Measurements from ENCODE around the gene MUTYH. TPM values are rescaled to one million over a fixed set of nuclear protein-coding genes. Genes with fewer than 3 reads are reported as not detected.
A peak's percentile ranks its signal among the peaks of the same experiment; 100 is the strongest.

MUTYH gene
- total and polyA plus RNA-seq, 5 donors from 2014 or later: 11.3 to 75.2 (median 22.3) TPM

GRCh38 chr1:45327644-45328515 lies 12.4 kb downstream of the MUTYH start:
- ATAC-seq (ENCODE audit: low read depth in 2 of 2) (no peak), DNase-seq (peak in 1 of 3 donors; percentile 20)
- Histone ChIP-seq H3K27me3 (ENCODE audit: control insufficient read depth, insufficient read depth, low read length) (no peaks in the 10 kb centered on the region), H3K4me1 (ENCODE audit: control insufficient read depth, insufficient read depth, low read length, poor library complexity, severe bottlenecking) (peaks cover 15% of the 10 kb centered on the region), H3K9me3 (ENCODE audit: control insufficient read depth in 2 of 2, low read length in 2 of 2) (no peaks in the 10 kb centered on the region), H3K27ac (ENCODE audit: insufficient read depth, low read length, poor library complexity, severe bottlenecking) (no peak overlapping the region), H3K36me3 (ENCODE audit: control insufficient read depth, insufficient read depth, low read length) (peaks cover 13% of the 10 kb centered on the region), H3K4me3 (ENCODE audit: low read depth, low read length) (no peak overlapping the region)
- Mint-ChIP-seq H3K9me3 (peaks cover 0 to under 1% (median 0%) of the 10 kb centered on the region in 7 donors), H3K4me1 (peaks cover 0 to 16% (median 2%) of the 10 kb centered on the region in 4 donors), H3K36me3 (peaks cover 4% of the 10 kb centered on the region), H3K27me3 (peaks cover 6% of the 10 kb centered on the region), H3K27ac (no peak overlapping the region), H3K4me3 (peak overlapping the region; percentile 36 to 81 (median 76))

GRCh38 chr1:45326627-45327623 lies 13.3 kb downstream of the MUTYH start, which contains the start of gene HPDL:
Gene HPDL, plus strand, starts transcription at chr1:45326895. Its CDS starts 254 bp downstream, at chr1:45327149.
- H3K27ac Mint-ChIP-seq: peak within 1 kb of the TSS in 2 of 3 donors; percentile 41 to 65
- H3K4me1 Mint-ChIP-seq: peaks cover 0 to 16% (median 2%) of the 10 kb centered on the region in 4 donors
- peaks cover 6% of the 10 kb centered on the region for H3K27me3 Mint-ChIP-seq
- H3K36me3 Mint-ChIP-seq: peaks cover 4% of the 10 kb centered on the region
- H3K9me3 Mint-ChIP-seq: peaks cover 0 to 2% (median 0%) of the 10 kb centered on the region in 7 donors
- Histone ChIP-seq H3K4me3 (ENCODE audit: low read depth, low read length) (peak within 1 kb of the TSS; percentile 47), H3K27me3 (ENCODE audit: control insufficient read depth, insufficient read depth, low read length) (no peaks in the 10 kb centered on the region), H3K4me1 (ENCODE audit: control insufficient read depth, insufficient read depth, low read length, poor library complexity, severe bottlenecking) (peaks cover 15% of the 10 kb centered on the region), H3K27ac (ENCODE audit: insufficient read depth, low read length, poor library complexity, severe bottlenecking) (no peak within 1 kb of the TSS), H3K9me3 (ENCODE audit: control insufficient read depth in 2 of 2, low read length in 2 of 2) (no peaks in the 10 kb centered on the region), H3K36me3 (ENCODE audit: control insufficient read depth, insufficient read depth, low read length) (peaks cover 12% of the 10 kb centered on the region)
- peak; percentile 56 to 75 for ATAC-seq (ENCODE audit: low read depth in 2 of 2)
- peak within 1 kb of the TSS; percentile 75 to 85 (median 80) for H3K4me3 Mint-ChIP-seq
- peak; percentile 33 to 73 (median 36) for DNase-seq

- Histone ChIP-seq H3K36me3 (ENCODE audit: control insufficient read depth, insufficient read depth, low read length) (peaks cover 6% of the 10 kb centered on the region), H3K4me1 (ENCODE audit: control insufficient read depth, insufficient read depth, low read length, poor library complexity, severe bottlenecking) (peaks cover 15% of the 10 kb centered on the region), H3K27me3 (ENCODE audit: control insufficient read depth, insufficient read depth, low read length) (no peaks in the 10 kb centered on the region), H3K9me3 (ENCODE audit: control insufficient read depth in 2 of 2, low read length in 2 of 2) (no peaks in the 10 kb centered on the region), H3K4me3 (ENCODE audit: low read depth, low read length) (peak overlapping the region; percentile 47), H3K27ac (ENCODE audit: insufficient read depth, low read length, poor library complexity, severe bottlenecking) (no peak overlapping the region)
- H3K27me3 Mint-ChIP-seq: peaks cover 6% of the 10 kb centered on the region
- DNase-seq: no peak
- peaks cover 0 to 2% (median 0%) of the 10 kb centered on the region in 7 donors for H3K9me3 Mint-ChIP-seq
- peak overlapping the region; percentile 65 to 85 (median 80) for H3K4me3 Mint-ChIP-seq
- H3K27ac Mint-ChIP-seq: no peak overlapping the region
- no peak for ATAC-seq (ENCODE audit: low read depth in 2 of 2)
- peaks cover 0 to 16% (median 2%) of the 10 kb centered on the region in 4 donors for H3K4me1 Mint-ChIP-seq
- peaks cover 4% of the 10 kb centered on the region for H3K36me3 Mint-ChIP-seq
Observed at GRCh38 chr1:45325851-45326506, 14.3 kb downstream of the MUTYH start.

- no peak for ATAC-seq (ENCODE audit: low read depth in 2 of 2)
Observed at GRCh38 chr1:45322486-45323040, 17.7 kb downstream of the MUTYH start.

GRCh38 chr1:45321444-45321843 lies 18.8 kb downstream of the MUTYH start:
- DNase-seq (no peak), ATAC-seq (ENCODE audit: low read depth in 2 of 2) (no peak)
- H3K9me3 Mint-ChIP-seq: peaks cover 0 to 2% (median 0%) of the 10 kb centered on the region in 7 donors
- H3K36me3 Mint-ChIP-seq: no peaks in the 10 kb centered on the region
- Histone ChIP-seq H3K4me1 (ENCODE audit: control insufficient read depth, insufficient read depth, low read length, poor library complexity, severe bottlenecking) (peaks cover under 1% of the 10 kb centered on the region), H3K4me3 (ENCODE audit: low read depth, low read length) (no peak overlapping the region), H3K36me3 (ENCODE audit: control insufficient read depth, insufficient read depth, low read length) (no peaks in the 10 kb centered on the region), H3K9me3 (ENCODE audit: control insufficient read depth in 2 of 2, low read length in 2 of 2) (no peaks in the 10 kb centered on the region), H3K27me3 (ENCODE audit: control insufficient read depth, insufficient read depth, low read length) (peaks cover 1% of the 10 kb centered on the region), H3K27ac (ENCODE audit: insufficient read depth, low read length, poor library complexity, severe bottlenecking) (no peak overlapping the region)
- no peak overlapping the region for H3K27ac Mint-ChIP-seq
- H3K4me1 Mint-ChIP-seq: peaks cover 0 to 2% (median 0%) of the 10 kb centered on the region in 4 donors
- H3K4me3 Mint-ChIP-seq: no peak overlapping the region
- H3K27me3 Mint-ChIP-seq: peaks cover 6% of the 10 kb centered on the region

More at GRCh38 chr1:45322486-45323040, 17.7 kb downstream of the MUTYH start:
- H3K27me3 Mint-ChIP-seq: peaks cover 6% of the 10 kb centered on the region
- DNase-seq: no peak
- Histone ChIP-seq H3K27ac (ENCODE audit: insufficient read depth, low read length, poor library complexity, severe bottlenecking) (no peak overlapping the region), H3K4me3 (ENCODE audit: low read depth, low read length) (no peak overlapping the region), H3K27me3 (ENCODE audit: control insufficient read depth, insufficient read depth, low read length) (no peaks in the 10 kb centered on the region), H3K9me3 (ENCODE audit: control insufficient read depth in 2 of 2, low read length in 2 of 2) (no peaks in the 10 kb centered on the region), H3K36me3 (ENCODE audit: control insufficient read depth, insufficient read depth, low read length) (no peaks in the 10 kb centered on the region), H3K4me1 (ENCODE audit: control insufficient read depth, insufficient read depth, low read length, poor library complexity, severe bottlenecking) (peaks cover 11% of the 10 kb centered on the region)
- H3K27ac Mint-ChIP-seq: no peak overlapping the region
- H3K36me3 Mint-ChIP-seq: no peaks in the 10 kb centered on the region
- H3K9me3 Mint-ChIP-seq: peaks cover 0 to 2% (median 0%) of the 10 kb centered on the region in 7 donors
- H3K4me3 Mint-ChIP-seq: no peak overlapping the region
- peaks cover 0 to 7% (median 0%) of the 10 kb centered on the region in 4 donors for H3K4me1 Mint-ChIP-seq

GRCh38 chr1:45319761-45320160 lies 20.5 kb downstream of the MUTYH start:
- Mint-ChIP-seq H3K9me3 (peaks cover 0 to 2% (median 0%) of the 10 kb centered on the region in 7 donors), H3K36me3 (no peaks in the 10 kb centered on the region), H3K4me1 (no peaks in the 10 kb centered on the region), H3K27ac (no peak overlapping the region), H3K27me3 (no peaks in the 10 kb centered on the region), H3K4me3 (no peak overlapping the region)
- Histone ChIP-seq H3K9me3 (ENCODE audit: control insufficient read depth in 2 of 2, low read length in 2 of 2) (no peaks in the 10 kb centered on the region), H3K36me3 (ENCODE audit: control insufficient read depth, insufficient read depth, low read length) (no peaks in the 10 kb centered on the region), H3K4me1 (ENCODE audit: control insufficient read depth, insufficient read depth, low read length, poor library complexity, severe bottlenecking) (no peaks in the 10 kb centered on the region), H3K4me3 (ENCODE audit: low read depth, low read length) (no peak overlapping the region), H3K27ac (ENCODE audit: insufficient read depth, low read length, poor library complexity, severe bottlenecking) (no peak overlapping the region), H3K27me3 (ENCODE audit: control insufficient read depth, insufficient read depth, low read length) (peaks cover 1% of the 10 kb centered on the region)
- ATAC-seq (ENCODE audit: low read depth in 2 of 2) (no peak), DNase-seq (no peak)

GRCh38 chr1:45317166-45317565 lies 23.1 kb downstream of the MUTYH start:
- no peaks in the 10 kb centered on the region for H3K36me3 Mint-ChIP-seq
- Histone ChIP-seq H3K4me3 (ENCODE audit: low read depth, low read length) (no peak overlapping the region), H3K36me3 (ENCODE audit: control insufficient read depth, insufficient read depth, low read length) (no peaks in the 10 kb centered on the region), H3K27me3 (ENCODE audit: control insufficient read depth, insufficient read depth, low read length) (peaks cover 1% of the 10 kb centered on the region), H3K9me3 (ENCODE audit: control insufficient read depth in 2 of 2, low read length in 2 of 2) (no peaks in the 10 kb centered on the region), H3K27ac (ENCODE audit: insufficient read depth, low read length, poor library complexity, severe bottlenecking) (no peak overlapping the region), H3K4me1 (ENCODE audit: control insufficient read depth, insufficient read depth, low read length, poor library complexity, severe bottlenecking) (no peaks in the 10 kb centered on the region)
- no peaks in the 10 kb centered on the region for H3K27me3 Mint-ChIP-seq
- H3K9me3 Mint-ChIP-seq: no peaks in the 10 kb centered on the region
- ATAC-seq (ENCODE audit: low read depth in 2 of 2) (no peak), DNase-seq (no peak)
- H3K4me3 Mint-ChIP-seq: no peak overlapping the region
- H3K27ac Mint-ChIP-seq: no peak overlapping the region
- no peaks in the 10 kb centered on the region for H3K4me1 Mint-ChIP-seq
